Neural cell (in vitro differentiated cells): ENCODE results near the gene ERBB2. TPM values are rescaled to one million over a fixed set of nuclear protein-coding genes. Genes with fewer than 3 reads are reported as not detected.

Experiments used
- H2AFZ ChIP-seq: fragments of 200-600, 300-800 bp; sonication (generic), shearing (Covaris generic); 2 replicates; pipeline ENCODE4 v1.6.0; 2014; ENCODE audit warnings: low read depth, mild to moderate bottlenecking, antibody characterized with exemption, low read length, moderate library complexity
- H3F3A ChIP-seq: fragments of 200-600 bp; shearing (Covaris generic); 2 replicates; pipeline ENCODE4 v1.6.1; 2016; ENCODE audit warnings: mild to moderate bottlenecking, moderate library complexity, mixed read lengths, antibody characterized with exemption, low read length; ENCODE audit not compliant: insufficient read depth, poor library complexity, severe bottlenecking
- H3K27ac ChIP-seq: fragments of 200-600, 300-800 bp; sonication (generic), shearing (Covaris generic); 2 replicates; pipeline ENCODE4 v1.5.1; 2014; ENCODE audit warnings: mild to moderate bottlenecking, low read length, moderate library complexity
- H3K27me3 ChIP-seq: fragments of 300-800, 200-600 bp; sonication (generic), shearing (Covaris generic); 2 replicates; pipeline ENCODE4 v1.6.0; 2014; ENCODE audit warnings: mild to moderate bottlenecking, low read depth, low read length, moderate library complexity; ENCODE audit not compliant: insufficient read depth
- H3K36me3 ChIP-seq: fragments of 300-800, 200-600 bp; sonication (generic), shearing (Covaris generic); 2 replicates; pipeline ENCODE4 v1.5.1; 2014; ENCODE audit warnings: mild to moderate bottlenecking, antibody characterized with exemption, low read length, moderate library complexity; ENCODE audit not compliant: insufficient read depth
- H3K4me2 ChIP-seq: fragments of 300-800, 200-600 bp; sonication (generic), shearing (Covaris generic); 2 replicates; pipeline ENCODE4 v1.6.0; 2014; ENCODE audit warnings: mild to moderate bottlenecking, low read length
- H3K4me3 ChIP-seq: fragments of 300-800, 200-600 bp; sonication (generic), shearing (Covaris generic); 2 replicates; pipeline ENCODE4 v1.5.1; 2014; ENCODE audit warnings: mild to moderate bottlenecking, low read length, moderate library complexity
- H3K79me2 ChIP-seq: fragments of 200-600 bp; shearing (Covaris generic); replicated peaks from 2 replicates; pipeline ENCODE4 v1.6.0; 2014; ENCODE audit warnings: mild to moderate bottlenecking, low read length, moderate library complexity; ENCODE audit not compliant: insufficient read depth
- H3K9ac ChIP-seq: fragments of 300-800, 200-600 bp; sonication (generic), shearing (Covaris generic); 2 replicates; pipeline ENCODE4 v1.6.1; 2016; ENCODE audit warnings: mild to moderate bottlenecking, low read length, mixed read lengths
- H3K9me2 ChIP-seq: fragments of 200-600 bp; shearing (Covaris generic); 2 replicates; pipeline ENCODE4 v1.6.1; 2016; ENCODE audit warnings: mild to moderate bottlenecking, low read length, mixed read lengths; ENCODE audit not compliant: insufficient read depth
- H3K9me3 ChIP-seq: fragments of 200-600, 300-800 bp; sonication (generic), shearing (Covaris generic); 2 replicates; pipeline ENCODE4 v1.6.1; 2016; ENCODE audit warnings: mild to moderate bottlenecking, mixed run types, low read length, moderate library complexity, mixed read lengths
- H4K20me1 ChIP-seq: fragments of 200-600 bp; shearing (Covaris generic); 2 replicates; pipeline ENCODE4 v1.6.1; 2016; ENCODE audit warnings: mild to moderate bottlenecking, mixed run types; ENCODE audit not compliant: insufficient read depth
- EP300 ChIP-seq: fragments of 450-650 bp; conservative IDR thresholded peaks from 2 replicates; pipeline ENCODE4 v1.6.1; 2014; ENCODE audit warnings: antibody characterized with exemption, mild to moderate bottlenecking, moderate library complexity; ENCODE audit not compliant: poor library complexity, severe bottlenecking
- EZH2 ChIP-seq: fragments of 200-600, 300-800 bp; shearing (Covaris generic), sonication (generic); IDR thresholded peaks from 2 replicates; pipeline ENCODE4 v1.6.1; 2014; ENCODE audit warnings: antibody characterized with exemption, low read length, borderline replicate concordance, mild to moderate bottlenecking; ENCODE audit not compliant: insufficient read depth, poor library complexity, severe bottlenecking
- MXI1 ChIP-seq: fragments of 450-650 bp; conservative IDR thresholded peaks from 2 replicates; pipeline ENCODE4 v1.6.1; 2014; ENCODE audit warnings: antibody characterized with exemption, mild to moderate bottlenecking; ENCODE audit not compliant: poor library complexity, severe bottlenecking
- POLR2AphosphoS5 ChIP-seq: IDR thresholded peaks from 2 replicates; pipeline ENCODE4 v1.6.1; 2012
- RAD21 ChIP-seq: fragments of 450-650 bp; conservative IDR thresholded peaks from 2 replicates; pipeline ENCODE4 v1.6.1; 2014; ENCODE audit warnings: antibody characterized with exemption, mild to moderate bottlenecking, moderate library complexity
- REST ChIP-seq: IDR thresholded peaks from 2 replicates; pipeline ENCODE4 v1.6.1; 2012; ENCODE audit warnings: borderline replicate concordance
- SMC3 ChIP-seq: fragments of 450-650 bp; conservative IDR thresholded peaks from 2 replicates; pipeline ENCODE4 v1.6.1; 2014; ENCODE audit warnings: antibody characterized with exemption, mild to moderate bottlenecking, moderate library complexity; ENCODE audit not compliant: poor library complexity
- TAF1 ChIP-seq: IDR thresholded peaks from 2 replicates; pipeline ENCODE4 v1.6.1; 2012; ENCODE audit warnings: low read depth
- polyA plus RNA-seq: library from polyadenylated mRNA; depleted of rRNA; stranded (reverse); fragments of >200 nt; gene quantifications from 2 replicates; pipeline ENCODE4 v1.2.3, GENCODE V29; 2014
- TF ChIP-seq, protein P1 (sequence below): fragments of 450-650 bp; IDR thresholded peaks from 2 replicates; pipeline ENCODE4 v1.5.1; 2014; ENCODE audit warnings: antibody characterized with exemption, mild to moderate bottlenecking, moderate library complexity; ENCODE audit not compliant: poor library complexity, severe bottlenecking

The ERBB2 gene
- polyA plus RNA-seq, 1 donor from 2014 or later: 16.0 TPM

- Histone ChIP-seq H4K20me1 (no peaks in the 10 kb centered on the region), H3K9me2 (no peaks in the 10 kb centered on the region), H3K4me2 (no peak overlapping the region), H3F3A (no peaks in the 10 kb centered on the region), H3K9me3 (no peaks in the 10 kb centered on the region), H3K4me3 (peak overlapping the region; percentile 72), H3K79me2 (no peaks in the 10 kb centered on the region), H3K27me3 (no peaks in the 10 kb centered on the region), H2AFZ (no peak overlapping the region), H3K27ac (no peak overlapping the region), H3K36me3 (no peaks in the 10 kb centered on the region), H3K9ac (peak overlapping the region; percentile 65)
- no peak for TF ChIP-seq REST
- TF ChIP-seq EP300: no peak
- TF ChIP-seq, protein P1, sequence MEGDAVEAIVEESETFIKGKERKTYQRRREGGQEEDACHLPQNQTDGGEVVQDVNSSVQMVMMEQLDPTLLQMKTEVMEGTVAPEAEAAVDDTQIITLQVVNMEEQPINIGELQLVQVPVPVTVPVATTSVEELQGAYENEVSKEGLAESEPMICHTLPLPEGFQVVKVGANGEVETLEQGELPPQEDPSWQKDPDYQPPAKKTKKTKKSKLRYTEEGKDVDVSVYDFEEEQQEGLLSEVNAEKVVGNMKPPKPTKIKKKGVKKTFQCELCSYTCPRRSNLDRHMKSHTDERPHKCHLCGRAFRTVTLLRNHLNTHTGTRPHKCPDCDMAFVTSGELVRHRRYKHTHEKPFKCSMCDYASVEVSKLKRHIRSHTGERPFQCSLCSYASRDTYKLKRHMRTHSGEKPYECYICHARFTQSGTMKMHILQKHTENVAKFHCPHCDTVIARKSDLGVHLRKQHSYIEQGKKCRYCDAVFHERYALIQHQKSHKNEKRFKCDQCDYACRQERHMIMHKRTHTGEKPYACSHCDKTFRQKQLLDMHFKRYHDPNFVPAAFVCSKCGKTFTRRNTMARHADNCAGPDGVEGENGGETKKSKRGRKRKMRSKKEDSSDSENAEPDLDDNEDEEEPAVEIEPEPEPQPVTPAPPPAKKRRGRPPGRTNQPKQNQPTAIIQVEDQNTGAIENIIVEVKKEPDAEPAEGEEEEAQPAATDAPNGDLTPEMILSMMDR: no peak
- TF ChIP-seq MXI1: no peak
- TF ChIP-seq POLR2AphosphoS5: no peak
- TF ChIP-seq TAF1: no peak
- TF ChIP-seq EZH2: no peak
- TF ChIP-seq RAD21: no peak
- no peak for TF ChIP-seq SMC3
Measured at GRCh38 chr17:39754958-39755553, 55.2 kb downstream of the ERBB2 start.

GRCh38 chr17:39755554-39756379 is 55.9 kb downstream of the ERBB2 start:
- Histone ChIP-seq H3K9me2 (no peaks in the 10 kb centered on the region), H3K36me3 (no peaks in the 10 kb centered on the region), H3K9me3 (no peaks in the 10 kb centered on the region), H2AFZ (no peak overlapping the region), H3K27ac (no peak overlapping the region), H3K9ac (no peak overlapping the region), H3F3A (no peaks in the 10 kb centered on the region), H3K4me2 (no peak overlapping the region), H4K20me1 (no peaks in the 10 kb centered on the region), H3K27me3 (no peaks in the 10 kb centered on the region), H3K4me3 (no peak overlapping the region), H3K79me2 (no peaks in the 10 kb centered on the region)
- TF ChIP-seq EZH2 (no peak), POLR2AphosphoS5 (no peak), SMC3 (no peak), EP300 (no peak), MXI1 (no peak), TAF1 (no peak), REST (no peak), RAD21 (no peak)
- TF ChIP-seq, protein P1: no peak
